H1 (cell line): Measurements from ENCODE around the gene RPN2. TPM values are rescaled to one million over a fixed set of nuclear protein-coding genes. Genes with fewer than 3 reads are reported as not detected.

Experiments used
- CTCF ChIA-PET: fragments of 300-600 bp; sonication (Branson Sonifier 250); formaldehyde crosslinking; loops from one replicate; lab custom pipeline; 2021; ENCODE audit not compliant: partially characterized antibody; lab: Charles Lee
- POLR2A ChIA-PET: fragments of 300-600 bp; sonication (Branson Sonifier 250); formaldehyde crosslinking; loops from one replicate; lab custom pipeline; 2021; ENCODE audit warnings: inconsistent platforms; ENCODE audit not compliant: partially characterized antibody; lab: Charles Lee
- DNase-seq, 2 experiments: peaks; one replicate each; pipeline versions ENCODE4 v3.0.0 to v3.0.0-alpha.2; 2010 to 2022; ENCODE audit warnings: low spot score in 2 of 2, low read depth in 1 of 2, mixed read lengths in 1 of 2
- FAIRE-seq: peaks from 2 replicates; lab custom pipeline; 2011; peaks lifted over from hg19 to GRCh38; lab: Jason Lieb, UNC
- H2AFZ ChIP-seq: 2 replicates; pipeline ENCODE4 v1.8.1; 2012; ENCODE audit warnings: low read length, inconsistent platforms
- H2AK5ac ChIP-seq: 2 replicates; pipeline ENCODE4 v1.6.1; 2013; ENCODE audit warnings: low read depth, low read length
- H2BK120ac ChIP-seq: replicated peaks from 2 replicates; pipeline ENCODE3; 2013; ENCODE audit warnings: low read depth, low read length, inconsistent platforms
- H2BK12ac ChIP-seq: 2 replicates; pipeline ENCODE4 v1.6.1; 2013; ENCODE audit warnings: low read depth, low read length
- H2BK15ac ChIP-seq: 2 replicates; pipeline ENCODE4 v1.6.1; 2013; ENCODE audit warnings: low read length
- H2BK20ac ChIP-seq: 2 replicates; pipeline ENCODE4 v1.6.1; 2013; ENCODE audit warnings: low read length
- H2BK5ac ChIP-seq: 2 replicates; pipeline ENCODE4 v1.6.1; 2013; ENCODE audit warnings: low read depth, low read length
- H3K14ac ChIP-seq: 2 replicates; pipeline ENCODE4 v1.6.1; 2013; ENCODE audit warnings: inconsistent platforms; ENCODE audit not compliant: insufficient read length
- H3K18ac ChIP-seq: 2 replicates; pipeline ENCODE4 v1.6.1; 2013; ENCODE audit warnings: low read length; ENCODE audit errors: extremely low read depth
- H3K23ac ChIP-seq: 2 replicates; pipeline ENCODE4 v1.6.1; 2013; ENCODE audit warnings: inconsistent platforms; ENCODE audit not compliant: insufficient read length
- H3K23me2 ChIP-seq: 2 replicates; pipeline ENCODE4 v1.6.1; 2013; ENCODE audit warnings: low read depth, low read length
- H3K27ac ChIP-seq: 2 replicates; pipeline ENCODE4 v1.6.1; 2011; ENCODE audit warnings: low read depth, low read length, inconsistent platforms
- H3K27me3 ChIP-seq, 4 experiments: replicated peaks in 1 of 4; 1 replicate in 1 of 4; 2 replicates in 3 of 4; pipeline versions ENCODE4 v1.6.1 to v1.8.1; 2011 to 2013; ENCODE audit warnings: low read length in 3 of 4, mild to moderate bottlenecking in 3 of 4, inconsistent platforms in 2 of 4, mixed read lengths in 2 of 4, moderate library complexity in 1 of 4; ENCODE audit not compliant: control insufficient read depth in 3 of 4, insufficient read depth in 3 of 4; ENCODE audit errors: extremely low read depth in 1 of 4
- H3K36me3 ChIP-seq, 4 experiments: 2 replicates each; pipeline versions ENCODE4 v1.6.1 to v1.8.1; 2011 to 2013; ENCODE audit warnings: mild to moderate bottlenecking in 4 of 4, low read length in 3 of 4, moderate library complexity in 2 of 4, control low read depth in 1 of 4, inconsistent platforms in 1 of 4; ENCODE audit not compliant: insufficient read depth in 4 of 4, control insufficient read depth in 2 of 4
- H3K4ac ChIP-seq: replicated peaks from 2 replicates; pipeline ENCODE3; 2013; ENCODE audit warnings: low read length, low read depth, mixed read lengths, inconsistent platforms; ENCODE audit not compliant: insufficient read length
- H3K4me1 ChIP-seq, 4 experiments: replicated peaks in 1 of 4; 1 replicate in 1 of 4; 2 replicates in 3 of 4; pipeline versions ENCODE4 v1.6.1 to v1.8.1; 2011 to 2013; ENCODE audit warnings: low read length in 3 of 4, inconsistent platforms in 2 of 4, mixed read lengths in 1 of 4; ENCODE audit not compliant: insufficient read depth in 4 of 4, control insufficient read depth in 3 of 4
- H3K4me2 ChIP-seq, 2 experiments: 2 replicates each; pipeline versions ENCODE4 v1.6.1 to v1.8.1; 2011 to 2013; ENCODE audit warnings: low read depth in 2 of 2, low read length in 2 of 2, control low read depth in 1 of 2, inconsistent platforms in 1 of 2, mild to moderate bottlenecking in 1 of 2; ENCODE audit not compliant: insufficient read depth in 1 of 2
- H3K4me3 ChIP-seq, 4 experiments: fragments of 200-600, 300-600 bp in 1 of 4; sonication (generic), shearing (Covaris generic), sonication (Bioruptor Twin) in 1 of 4; 2 replicates each; pipeline versions ENCODE4 v1.5.1 to v1.8.1; 2011 to 2016; ENCODE audit warnings: low read length in 4 of 4, low read depth in 3 of 4, control low read depth in 2 of 4, inconsistent platforms in 2 of 4, mild to moderate bottlenecking in 2 of 4, mixed read lengths in 1 of 4, moderate library complexity in 1 of 4; ENCODE audit not compliant: insufficient read depth in 2 of 4; ENCODE audit errors: extremely low read depth in 1 of 4
- H3K56ac ChIP-seq: replicated peaks from 2 replicates; pipeline ENCODE3; 2013; ENCODE audit warnings: low read depth, mild to moderate bottlenecking, mixed read lengths, low read length, inconsistent platforms; ENCODE audit not compliant: insufficient read length
- H3K79me1 ChIP-seq: 2 replicates; pipeline ENCODE4 v1.6.1; 2013; ENCODE audit warnings: low read depth, low read length, control low read depth
- H3K79me2 ChIP-seq, 2 experiments: 2 replicates each; pipeline versions ENCODE4 v1.6.1 to v1.8.1; 2012 to 2013; ENCODE audit warnings: low read length in 2 of 2, mild to moderate bottlenecking in 2 of 2, inconsistent platforms in 1 of 2; ENCODE audit not compliant: insufficient read depth in 2 of 2, control insufficient read depth in 1 of 2
- H3K9ac ChIP-seq, 4 experiments: replicated peaks in 1 of 4; 1 replicate in 1 of 4; 2 replicates in 3 of 4; pipeline versions ENCODE4 v1.6.1 to v1.8.1; 2011 to 2013; ENCODE audit warnings: low read depth in 3 of 4, low read length in 3 of 4, control low read depth in 2 of 4, mild to moderate bottlenecking in 2 of 4, moderate library complexity in 2 of 4, inconsistent platforms in 1 of 4; ENCODE audit errors: extremely low read depth in 1 of 4
- H3K9me3 ChIP-seq, 2 experiments: 2 replicates each; pipeline versions ENCODE4 v1.6.1 to v1.8.1; 2012 to 2013; ENCODE audit warnings: mild to moderate bottlenecking in 2 of 2, moderate library complexity in 2 of 2, control low read depth in 1 of 2, inconsistent platforms in 1 of 2, low read depth in 1 of 2, low read length in 1 of 2, mixed read lengths in 1 of 2; ENCODE audit not compliant: insufficient read depth in 2 of 2
- H4K20me1 ChIP-seq, 2 experiments: replicated peaks in 1 of 2; 2 replicates each; pipeline versions ENCODE3 to v1.8.1; 2011 to 2013; ENCODE audit warnings: inconsistent platforms in 2 of 2, low read length in 2 of 2, mild to moderate bottlenecking in 1 of 2; ENCODE audit not compliant: insufficient read depth in 2 of 2, control insufficient read depth in 1 of 2
- H4K5ac ChIP-seq: 2 replicates; pipeline ENCODE4 v1.6.1; 2013; ENCODE audit warnings: low read length, low read depth, mixed read lengths, inconsistent platforms; ENCODE audit not compliant: insufficient read length
- H4K8ac ChIP-seq: 2 replicates; pipeline ENCODE4 v1.8.0; 2013; ENCODE audit warnings: mild to moderate bottlenecking, moderate library complexity, low read length, inconsistent platforms; ENCODE audit not compliant: insufficient read depth; ENCODE audit errors: extremely low read depth
- H4K91ac ChIP-seq: replicated peaks from 2 replicates; pipeline ENCODE3; 2013; ENCODE audit warnings: low read length, mixed read lengths, inconsistent platforms; ENCODE audit not compliant: insufficient read length
- ASH2L ChIP-seq: fragments of 200-600, 300-600 bp; sonication (generic); IDR thresholded peaks from one replicate; pipeline ENCODE4 v1.7.1; 2017; ENCODE audit warnings: low read length
- BACH1 ChIP-seq: IDR thresholded peaks from 2 replicates; pipeline ENCODE4 v1.6.1; 2012; ENCODE audit warnings: low read length, improper control_type of control experiment
- CBX8 ChIP-seq: fragments of 300-800, 300-1000 bp; sonication (generic); IDR thresholded peaks from 2 replicates; pipeline ENCODE4 v1.7.1; 2016; ENCODE audit warnings: low read depth, low read length, borderline replicate concordance
- GTF2F1 ChIP-seq: IDR thresholded peaks from 2 replicates; pipeline ENCODE4 v1.6.1; 2012; ENCODE audit warnings: low read depth, low read length, improper control_type of control experiment, borderline replicate concordance
- NRF1 ChIP-seq: IDR thresholded peaks from 2 replicates; pipeline ENCODE4 v1.6.1; 2011; ENCODE audit warnings: mild to moderate bottlenecking, low read depth, low read length, improper control_type of control experiment
- SP4 ChIP-seq: IDR thresholded peaks from 2 replicates; pipeline ENCODE4 v1.6.1; 2012; ENCODE audit warnings: low read length, inconsistent platforms
- SUZ12 ChIP-seq: fragments of 200-600 bp; sonication (generic); IDR thresholded peaks from 2 replicates; pipeline ENCODE4 v1.6.1; 2012; ENCODE audit warnings: mild to moderate bottlenecking, inconsistent platforms, low read length, moderate library complexity, mixed read lengths
- TBP ChIP-seq: IDR thresholded peaks from 2 replicates; pipeline ENCODE4 v1.6.1; 2011; ENCODE audit warnings: low read depth, low read length, improper control_type of control experiment
- WGBS, 2 experiments: shearing (Covaris generic) in 1 of 2; methylation state at CpG; one replicate each; pipeline versions ENCODE4 v1.1.6 to v1.1.7; 2013 to 2015; ENCODE audit warnings: low lambda C conversion rate in 2 of 2, mixed read lengths in 2 of 2, inconsistent platforms in 1 of 2, low coverage in 1 of 2, missing lambda C conversion rate in 1 of 2; ENCODE audit not compliant: insufficient replicate concordance in 2 of 2, insufficient coverage in 1 of 2, insufficient read length in 1 of 2; ENCODE audit errors: extremely low coverage in 1 of 2, missing lambda C conversion rate in 1 of 2; 5-methylcytosine and 5-hydroxymethylcytosine counted together
- polyA plus RNA-seq, 7 experiments: library from polyadenylated mRNA; depleted of rRNA in 3 of 7; stranded (reverse) in 5 of 7; unstranded in 2 of 7; fragments of >200 nt in 5 of 7; fragments of 200-250 nt in 2 of 7; gene quantifications; 1 replicate in 5 of 7; 2 replicates in 1 of 7; 4 replicates in 1 of 7; pipeline versions ENCODE4 v1.2.1 to v1.2.3, GENCODE V29; 2011 to 2013; ENCODE audit warnings: missing spikeins in 2 of 7, mixed read lengths in 2 of 7
- total RNA-seq: library from RNA; stranded (reverse); fragmentation: NEBNext Ultra II Directional; extraction: Animal tissue kit (Norgen Biotek cat#: 25700); gene quantifications from 2 replicates; pipeline ENCODE4 v1.2.1, GENCODE V29; 2021
- TF ChIP-seq, protein P1 (sequence below): IDR thresholded peaks from 2 replicates; pipeline ENCODE4 v1.6.1; 2012; ENCODE audit warnings: inconsistent platforms
- TF ChIP-seq, protein P2 (sequence below): IDR thresholded peaks from 2 replicates; pipeline ENCODE4 v1.6.1; 2011; ENCODE audit warnings: low read length, improper control_type of control experiment
- TF ChIP-seq, protein P3 (sequence below): IDR thresholded peaks from 2 replicates; pipeline ENCODE4 v1.6.1; 2012; ENCODE audit warnings: low read length, inconsistent platforms

Gene RPN2
- total and polyA plus RNA-seq, 2 of the 8 experiments (the other 6 are each of a cell fraction or from before 2014, with no cell fraction given), result 236 to 379 TPM

DNA sequence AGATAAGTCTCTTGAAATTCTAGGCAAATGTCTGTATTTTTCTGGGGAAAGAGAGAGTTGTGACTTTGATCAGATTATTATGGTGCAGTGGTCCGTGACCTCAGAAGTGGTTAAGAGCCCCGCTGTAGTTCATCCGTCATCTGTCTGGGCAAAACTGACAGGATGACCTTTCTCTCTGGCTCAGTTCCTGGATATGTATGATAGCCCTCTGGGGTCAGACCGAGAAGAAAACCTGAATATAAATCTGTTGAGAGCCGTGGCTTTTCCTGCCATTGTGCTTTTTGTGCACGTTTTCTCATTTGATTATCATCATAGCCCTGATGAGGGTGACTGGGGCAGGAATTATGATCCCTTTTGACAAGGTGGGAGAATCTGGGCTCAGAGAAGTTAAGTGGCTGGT is 55.9 kb downstream of the RPN2 start:
- peaks cover 50 to 96% (median 84%) of the 10 kb centered on the region in 4 experiments for H3K36me3 ChIP-seq
- no peak for TF ChIP-seq ASH2L
- TF ChIP-seq, protein P1, sequence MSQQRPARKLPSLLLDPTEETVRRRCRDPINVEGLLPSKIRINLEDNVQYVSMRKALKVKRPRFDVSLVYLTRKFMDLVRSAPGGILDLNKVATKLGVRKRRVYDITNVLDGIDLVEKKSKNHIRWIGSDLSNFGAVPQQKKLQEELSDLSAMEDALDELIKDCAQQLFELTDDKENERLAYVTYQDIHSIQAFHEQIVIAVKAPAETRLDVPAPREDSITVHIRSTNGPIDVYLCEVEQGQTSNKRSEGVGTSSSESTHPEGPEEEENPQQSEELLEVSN, result no peak
- TF ChIP-seq SUZ12, result no peak
- TF ChIP-seq, protein P2, sequence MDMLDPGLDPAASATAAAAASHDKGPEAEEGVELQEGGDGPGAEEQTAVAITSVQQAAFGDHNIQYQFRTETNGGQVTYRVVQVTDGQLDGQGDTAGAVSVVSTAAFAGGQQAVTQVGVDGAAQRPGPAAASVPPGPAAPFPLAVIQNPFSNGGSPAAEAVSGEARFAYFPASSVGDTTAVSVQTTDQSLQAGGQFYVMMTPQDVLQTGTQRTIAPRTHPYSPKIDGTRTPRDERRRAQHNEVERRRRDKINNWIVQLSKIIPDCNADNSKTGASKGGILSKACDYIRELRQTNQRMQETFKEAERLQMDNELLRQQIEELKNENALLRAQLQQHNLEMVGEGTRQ, result no peak
- TF ChIP-seq BACH1, result no peak
- TF ChIP-seq SP4, result no peak
- TF ChIP-seq GTF2F1, result no peak
- TF ChIP-seq NRF1, result no peak
- TF ChIP-seq, protein P3, sequence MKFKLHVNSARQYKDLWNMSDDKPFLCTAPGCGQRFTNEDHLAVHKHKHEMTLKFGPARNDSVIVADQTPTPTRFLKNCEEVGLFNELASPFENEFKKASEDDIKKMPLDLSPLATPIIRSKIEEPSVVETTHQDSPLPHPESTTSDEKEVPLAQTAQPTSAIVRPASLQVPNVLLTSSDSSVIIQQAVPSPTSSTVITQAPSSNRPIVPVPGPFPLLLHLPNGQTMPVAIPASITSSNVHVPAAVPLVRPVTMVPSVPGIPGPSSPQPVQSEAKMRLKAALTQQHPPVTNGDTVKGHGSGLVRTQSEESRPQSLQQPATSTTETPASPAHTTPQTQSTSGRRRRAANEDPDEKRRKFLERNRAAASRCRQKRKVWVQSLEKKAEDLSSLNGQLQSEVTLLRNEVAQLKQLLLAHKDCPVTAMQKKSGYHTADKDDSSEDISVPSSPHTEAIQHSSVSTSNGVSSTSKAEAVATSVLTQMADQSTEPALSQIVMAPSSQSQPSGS, result no peak
- no peak for TF ChIP-seq CBX8
- TF ChIP-seq TBP, result no peak

More for the DNA sequence above, 55.9 kb downstream of the RPN2 start:
- Histone ChIP-seq H3K9ac (no peak overlapping the region), H3K23me2 (no peaks in the 10 kb centered on the region), H3K4me2 (no peak overlapping the region), H2BK5ac (no peak overlapping the region), H4K8ac (no peak overlapping the region), H4K5ac (no peak overlapping the region), H3K27ac (no peak overlapping the region), H2BK15ac (no peak overlapping the region), H3K27me3 (no peaks in the 10 kb centered on the region), H2BK12ac (no peak overlapping the region), H3K4me3 (no peak overlapping the region), H3K79me2 (no peaks in the 10 kb centered on the region), H3K56ac (no peak overlapping the region), H2AK5ac (no peak overlapping the region), H3K14ac (no peak overlapping the region), H4K91ac (no peak overlapping the region), H3K18ac (no peak overlapping the region), H2AFZ (no peak overlapping the region), H2BK120ac (no peak overlapping the region), H2BK20ac (no peak overlapping the region), H3K4me1 (peaks cover 4 to 6% (median 5%) of the 10 kb centered on the region in 4 experiments; a peak in 5 of 7 replicates), H3K79me1 (no peaks in the 10 kb centered on the region), H4K20me1 (no peaks in the 10 kb centered on the region), H3K4ac (no peak overlapping the region), H3K23ac (no peak overlapping the region), H3K9me3 (no peaks in the 10 kb centered on the region)
- DNase-seq (no peak), FAIRE-seq (no peak)
- CTCF ChIA-PET, result interaction anchor here (0.7 to 4.3 kb wide), 5 partner anchors 9 to 43 kb away, joined by 3 to 20 read pairs (median 6); no protein-coding TSS in a partner anchor
- POLR2A ChIA-PET, result no interaction called here
- WGBS, 2 experiments, result 92% methylated on average over 6 of the region's 6 CpGs; no CpG with 5 or more reads in 1 of the 2 experiments
